RKO (cell line): ENCODE results near the gene TEX29.

Experiments used
- DNase-seq: peaks from one replicate; pipeline ENCODE4 v3.0.0-alpha.2; 2016; ENCODE audit warnings: low spot score

TEX29 gene

DNA sequence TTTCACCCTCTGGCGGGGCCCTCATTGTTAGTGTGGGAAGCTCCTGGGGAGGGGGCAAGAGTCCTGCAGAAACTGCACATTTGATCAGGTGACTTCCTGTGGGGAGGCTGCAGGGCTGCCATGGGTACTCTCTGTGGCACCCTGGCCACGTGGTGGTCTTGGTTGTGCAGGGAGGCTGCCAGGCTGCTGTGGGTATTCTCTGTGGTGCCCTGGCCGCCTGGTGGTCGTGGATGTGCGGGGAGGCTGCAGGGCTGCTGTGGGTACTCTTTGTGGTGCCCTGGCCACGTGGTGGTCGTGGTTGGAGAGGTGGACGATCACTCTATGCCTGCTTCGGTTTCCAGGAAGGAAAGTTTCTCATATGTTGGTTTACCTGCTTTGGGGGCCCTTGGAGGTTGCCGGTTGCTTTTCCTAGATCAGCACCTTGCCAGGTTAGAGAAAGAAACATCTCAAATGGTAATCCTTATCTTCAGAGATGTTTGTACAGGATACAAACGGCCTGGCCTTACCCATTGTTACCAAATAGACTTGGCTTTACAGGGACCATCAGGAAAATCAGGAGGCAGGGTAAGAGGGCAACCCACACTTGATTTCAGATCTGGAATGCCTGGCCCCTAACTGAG, 22.9 kb downstream of the TEX29 start:
- DNase-seq: no peak

DNA sequence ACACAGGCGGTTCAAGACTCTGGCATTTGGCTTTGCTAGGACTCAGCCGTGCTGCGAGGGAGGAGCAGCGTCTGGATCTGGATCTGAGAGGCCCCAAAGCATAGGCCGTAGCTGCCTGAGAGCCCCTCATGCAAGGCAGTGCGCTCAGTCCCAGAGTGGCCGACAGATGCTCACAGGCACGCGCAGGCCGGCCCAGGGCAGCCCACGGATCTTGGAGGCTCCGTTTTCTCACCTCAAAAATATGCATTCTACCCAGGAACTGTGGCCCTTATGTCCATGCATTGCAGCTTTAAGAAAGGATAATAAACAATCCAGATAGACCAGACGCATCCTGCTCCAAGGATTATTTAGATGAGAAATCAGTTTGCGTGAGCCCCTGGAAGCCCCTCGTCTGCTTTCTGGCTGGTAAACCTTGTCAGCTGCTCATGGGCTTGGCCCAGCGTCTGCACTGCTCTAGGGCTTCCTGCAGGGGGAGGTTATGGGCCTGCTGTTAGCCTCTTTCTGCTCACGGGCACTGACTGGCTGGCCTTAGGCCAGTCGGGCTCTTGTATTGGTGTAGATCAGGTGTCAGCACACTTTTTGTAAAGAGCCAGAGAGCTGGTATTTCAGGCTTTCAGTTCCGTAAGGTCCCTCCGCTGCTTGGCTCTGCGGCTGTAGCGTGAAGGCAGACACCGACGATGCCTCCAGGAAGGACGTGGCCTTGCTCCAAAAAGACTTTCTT, 24.2 kb downstream of the TEX29 start:
- no peak for DNase-seq

DNA sequence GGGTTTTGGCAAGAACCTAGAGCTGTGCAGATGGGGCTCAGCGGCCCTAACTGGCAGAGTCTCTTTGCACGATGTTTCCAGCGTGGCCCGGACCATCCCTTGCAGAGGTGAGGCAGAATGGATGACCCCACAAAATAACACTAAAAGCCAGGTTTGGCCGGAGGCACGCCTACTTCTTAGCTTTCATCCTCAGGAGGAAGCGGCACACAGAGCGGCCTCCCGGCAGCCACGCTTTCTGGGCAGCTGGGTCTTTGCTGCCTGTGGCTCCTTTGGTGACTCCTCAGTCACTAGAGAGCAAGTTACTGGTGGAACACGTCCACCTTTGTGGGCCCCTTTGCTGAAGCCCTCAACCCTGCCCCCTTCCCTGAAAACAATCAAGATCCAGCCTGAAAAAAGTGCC, 25.2 kb downstream of the TEX29 start:
- no peak for DNase-seq

DNA sequence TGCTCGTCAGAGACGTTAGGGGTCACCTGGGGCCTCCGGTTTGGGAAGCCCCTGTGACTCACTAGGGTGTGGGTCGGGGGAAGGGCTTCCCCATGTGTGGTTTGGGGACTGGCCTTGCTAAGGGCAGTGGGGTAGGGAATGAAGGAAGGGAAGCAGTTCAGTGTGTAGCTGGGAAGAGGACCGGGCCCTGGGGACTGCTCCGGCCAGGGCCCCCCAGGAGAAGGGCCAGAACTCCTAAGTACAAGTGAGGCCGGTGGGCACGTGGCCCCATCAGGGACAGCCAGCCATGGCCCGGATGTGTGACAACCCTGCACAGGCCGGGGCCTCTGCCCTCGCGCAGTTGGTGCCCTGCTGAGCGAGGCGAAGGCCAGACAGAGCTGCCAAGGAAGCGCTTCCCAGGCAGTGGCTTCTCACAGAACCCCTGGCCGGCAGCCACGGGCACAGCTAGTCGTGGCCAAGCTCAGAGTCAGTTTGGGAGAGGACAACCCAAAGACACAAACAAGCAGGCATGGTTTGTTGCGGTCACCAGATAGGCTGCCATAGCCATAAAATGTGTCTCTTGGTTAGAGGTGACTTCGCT, 25.7 kb downstream of the TEX29 start:
- no peak for DNase-seq

DNA sequence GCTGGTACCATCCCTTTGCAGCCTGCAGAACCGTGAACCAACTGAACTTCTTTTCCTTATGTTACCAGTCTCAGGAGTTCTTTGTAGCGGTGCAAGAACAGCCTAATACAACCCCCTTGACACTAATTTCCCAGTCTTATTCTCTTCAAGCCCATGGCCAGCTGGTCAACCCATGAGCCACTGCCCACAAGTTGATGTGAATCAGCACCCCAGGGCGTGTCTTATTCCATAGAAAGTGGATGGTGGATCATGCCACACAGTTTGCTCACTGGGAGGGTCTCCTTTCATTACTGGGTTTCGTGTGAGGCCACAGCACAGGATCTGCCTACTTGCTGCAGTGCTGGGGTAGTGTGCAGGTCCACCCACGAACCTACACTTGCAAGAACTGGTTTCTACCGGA, 27.0 kb downstream of the TEX29 start:
- DNase-seq: no peak

DNA sequence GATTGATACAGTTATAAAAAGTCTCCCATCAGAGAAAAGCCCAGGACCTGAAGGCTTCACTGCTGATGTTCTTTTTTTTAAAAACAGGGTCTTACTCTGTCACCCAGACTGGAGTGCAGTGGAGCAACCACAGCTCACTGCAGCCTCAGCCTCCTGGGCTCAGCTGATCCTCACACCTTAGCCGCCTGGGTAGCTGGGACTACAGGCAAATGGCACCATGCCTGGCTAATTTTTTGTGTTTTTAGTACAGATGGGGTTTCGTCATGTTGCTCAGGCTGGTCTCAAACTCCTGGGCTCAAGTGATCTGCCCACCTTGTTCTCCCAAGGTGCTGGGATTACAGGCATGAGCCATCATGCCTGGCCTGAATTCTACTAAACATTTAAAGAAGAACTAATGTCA, 33.1 kb downstream of the TEX29 start:
- DNase-seq: no peak

DNA sequence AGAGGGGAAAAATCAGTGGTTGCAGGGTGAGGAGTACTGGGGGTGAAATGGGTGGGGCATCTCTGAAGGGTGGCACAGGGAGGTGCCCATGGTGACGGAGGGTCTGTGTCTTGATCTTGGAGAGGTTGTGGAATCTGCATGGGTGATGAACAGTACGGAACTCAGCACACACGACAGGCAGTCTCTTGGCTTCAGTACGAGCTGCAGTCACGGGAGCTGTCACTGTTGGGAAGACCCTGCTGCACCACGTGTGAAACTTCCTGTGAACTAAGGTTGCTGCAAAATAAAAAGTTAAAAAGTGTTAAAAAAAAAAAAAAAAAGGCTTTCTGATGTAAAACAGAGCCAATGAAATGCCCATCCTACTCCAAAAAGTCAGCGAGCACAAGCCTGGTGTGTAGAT, 34.3 kb downstream of the TEX29 start:
- DNase-seq: no peak

DNA sequence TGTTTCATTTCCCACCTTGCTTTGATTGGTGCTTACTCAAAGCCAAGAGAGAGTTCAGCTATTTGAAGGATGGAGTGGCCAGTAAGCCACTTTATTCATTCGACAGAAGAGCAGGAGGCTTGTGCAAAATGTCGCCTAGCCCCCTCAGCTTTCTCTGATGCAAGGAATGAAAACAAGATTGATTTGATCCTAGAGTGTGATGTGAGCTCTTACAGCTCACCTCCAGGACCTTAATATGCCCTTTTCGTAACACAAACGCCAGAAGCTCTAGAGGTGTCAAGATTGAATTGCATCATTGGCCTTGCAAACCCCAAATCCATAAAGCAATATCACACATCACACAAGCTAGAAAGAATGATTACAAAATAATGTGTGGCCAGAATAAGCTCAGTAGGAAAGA, 36.4 kb downstream of the TEX29 start:
- DNase-seq: no peak

DNA sequence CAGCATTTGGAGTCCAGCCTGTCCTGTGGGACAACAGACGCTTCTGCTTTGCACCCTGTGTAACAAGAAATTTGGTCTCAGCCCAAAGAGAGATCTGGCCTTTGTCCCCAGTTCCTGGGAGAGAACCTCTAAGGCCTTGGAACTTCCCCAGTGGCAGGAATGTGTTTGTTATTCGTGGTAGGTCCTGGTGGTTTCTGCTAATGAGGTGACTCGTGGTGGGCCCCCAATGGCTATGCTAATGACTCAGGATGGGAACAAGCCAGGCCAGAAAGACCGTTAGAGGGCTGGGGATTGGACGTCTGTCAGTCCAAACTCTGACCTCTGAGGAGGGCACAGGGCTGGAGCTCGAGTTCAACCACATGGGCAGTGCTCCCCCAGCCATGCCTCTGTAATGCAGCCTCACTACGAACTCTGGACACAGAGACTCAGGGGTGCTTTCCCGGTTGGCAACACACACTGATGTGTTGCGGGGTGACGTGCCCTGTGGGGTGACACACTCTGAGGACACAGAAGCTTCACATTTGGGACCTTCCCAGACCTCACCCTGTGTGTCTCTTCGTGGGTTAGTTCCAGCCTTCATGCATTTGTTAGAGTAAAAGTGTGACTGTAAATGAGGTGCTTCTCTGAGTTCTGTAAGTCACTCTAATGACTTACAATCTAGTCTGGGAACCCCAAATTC, 38.9 kb downstream of the TEX29 start:
- peak; percentile 11 for DNase-seq

DNA sequence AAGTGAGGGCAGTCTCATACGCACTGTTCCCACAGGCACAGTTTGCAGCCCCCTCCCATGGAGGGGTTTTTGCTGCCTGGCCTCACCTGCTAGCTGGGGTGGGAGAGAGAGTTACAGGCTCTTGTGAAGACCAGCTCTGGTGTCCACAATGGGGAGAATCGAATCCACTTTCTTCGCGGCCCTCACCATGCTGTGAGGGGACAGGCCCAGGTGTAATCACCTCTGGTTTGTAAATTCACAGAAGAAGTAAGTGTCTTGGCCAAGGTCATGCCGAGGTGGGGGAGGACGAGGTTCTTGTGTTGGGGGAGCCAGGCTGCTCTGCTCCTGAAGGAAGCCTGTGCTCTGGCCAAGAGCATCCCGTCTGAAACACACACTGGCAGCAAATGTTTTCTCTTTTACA, 39.5 kb downstream of the TEX29 start:
- DNase-seq: no peak

DNA sequence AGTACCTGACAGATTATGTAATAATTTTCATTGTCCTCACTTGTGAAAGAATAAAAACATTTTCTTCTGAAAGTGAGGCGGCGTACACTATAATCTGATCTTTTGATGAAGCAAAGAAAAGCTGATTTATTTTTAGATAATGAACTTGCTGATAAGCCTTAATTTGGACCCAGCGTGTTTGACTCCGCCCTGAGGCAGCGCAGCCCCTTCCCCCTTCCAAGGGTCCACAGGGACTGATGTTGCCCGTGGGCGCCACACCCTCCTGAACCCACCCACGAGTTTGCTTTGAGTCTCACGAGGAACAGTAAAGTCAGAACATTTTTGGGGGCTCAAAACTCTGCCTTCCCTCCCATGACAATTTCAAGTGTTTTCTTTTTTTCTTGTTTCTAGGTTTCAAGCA, 40.0 kb downstream of the TEX29 start:
- DNase-seq: no peak

DNA sequence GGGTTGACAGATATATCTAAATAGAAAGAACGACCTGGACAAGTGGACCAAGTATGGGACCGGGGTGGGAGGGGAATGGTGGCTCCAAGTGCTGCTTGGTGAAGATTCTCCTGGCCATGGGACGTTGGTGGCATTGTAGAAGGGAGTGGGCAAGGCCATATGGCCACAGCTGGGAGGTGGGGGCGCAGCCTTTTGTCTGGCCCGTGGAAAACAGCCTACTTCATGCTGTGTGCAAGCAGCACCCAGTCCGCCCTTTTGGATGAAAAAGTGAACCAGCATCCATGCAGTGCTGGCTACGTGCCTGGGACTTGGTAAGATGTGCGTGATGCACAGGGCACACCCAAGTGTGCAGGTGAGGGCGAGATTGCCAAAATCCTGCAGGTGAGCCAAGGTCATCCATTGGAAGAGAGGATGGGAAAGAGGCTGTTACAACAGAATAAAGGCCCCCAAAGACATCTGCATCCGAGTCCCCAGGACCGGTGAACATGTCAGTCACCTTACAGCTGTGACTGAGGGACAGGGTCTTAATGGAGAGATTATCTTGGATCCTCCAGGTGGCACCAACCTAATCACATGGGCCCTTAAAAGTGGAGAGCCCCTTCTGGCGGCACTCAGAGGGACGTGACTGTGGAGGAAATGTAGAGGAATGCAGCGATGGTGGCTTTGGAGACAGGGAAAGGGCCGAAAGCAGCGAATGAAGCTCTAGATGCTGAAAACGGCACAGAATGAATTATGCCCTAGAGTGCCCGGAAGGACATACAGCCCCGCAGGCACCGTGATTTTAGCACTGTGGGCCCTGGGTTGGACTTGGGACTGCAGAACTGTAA, 40.8 kb downstream of the TEX29 start:
- no peak for DNase-seq

DNA sequence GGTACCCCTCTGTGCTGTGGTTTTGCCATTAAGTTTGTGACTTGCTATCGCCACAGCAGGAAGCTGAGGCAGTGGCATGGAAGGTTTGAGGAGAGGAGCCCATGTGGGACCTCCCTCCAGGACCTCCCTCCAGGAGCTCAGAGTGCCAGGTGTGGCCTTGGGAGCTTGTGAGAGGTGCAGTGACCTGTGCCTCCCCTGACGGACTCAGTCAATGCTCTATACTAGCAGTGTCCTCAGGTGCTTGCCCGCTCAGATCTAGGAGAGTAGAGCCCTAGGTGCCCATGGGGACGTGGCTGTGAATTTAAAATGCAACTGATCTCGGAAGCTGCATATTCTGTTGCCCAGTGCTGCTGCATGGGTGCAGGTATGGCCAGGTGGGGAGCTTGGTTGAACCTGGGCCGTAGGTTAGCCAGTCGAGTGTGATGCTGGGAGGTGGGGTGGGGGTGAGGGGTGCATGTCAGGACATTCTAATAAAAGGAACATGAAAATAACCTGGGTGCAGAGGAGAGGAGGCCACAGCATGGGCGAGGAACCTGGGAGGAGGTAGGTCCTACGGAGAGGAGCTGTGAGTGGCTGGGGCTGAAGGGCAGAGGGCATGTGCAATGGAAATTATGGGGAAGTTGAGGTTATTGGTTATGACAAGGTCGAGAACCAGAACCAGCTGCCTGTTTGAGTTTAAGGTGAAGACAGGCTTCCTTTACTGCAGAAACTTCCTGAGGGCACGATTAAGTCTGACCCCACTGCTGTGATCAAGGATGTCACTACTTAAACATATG, 41.6 kb downstream of the TEX29 start:
- DNase-seq: no peak

DNA sequence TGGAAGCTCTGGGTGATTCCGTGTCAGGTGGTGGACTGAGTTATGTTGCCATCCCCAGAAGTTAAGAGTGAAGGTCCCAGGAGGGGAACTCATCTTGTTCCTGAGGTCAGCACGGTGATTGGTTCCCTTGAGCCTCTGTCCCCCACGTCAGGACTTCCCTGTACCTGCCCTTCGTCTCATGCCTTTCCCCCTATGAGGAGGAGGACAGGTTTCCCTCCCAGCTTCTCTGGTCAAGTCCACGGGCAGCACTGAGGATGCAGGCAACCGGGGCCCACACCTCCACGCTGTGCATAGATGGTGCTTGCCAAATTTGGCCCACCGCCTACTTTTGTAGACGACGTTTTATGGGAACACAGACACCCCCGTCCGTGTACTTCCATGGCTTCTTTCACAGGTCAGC, 42.7 kb downstream of the TEX29 start:
- DNase-seq: no peak

DNA sequence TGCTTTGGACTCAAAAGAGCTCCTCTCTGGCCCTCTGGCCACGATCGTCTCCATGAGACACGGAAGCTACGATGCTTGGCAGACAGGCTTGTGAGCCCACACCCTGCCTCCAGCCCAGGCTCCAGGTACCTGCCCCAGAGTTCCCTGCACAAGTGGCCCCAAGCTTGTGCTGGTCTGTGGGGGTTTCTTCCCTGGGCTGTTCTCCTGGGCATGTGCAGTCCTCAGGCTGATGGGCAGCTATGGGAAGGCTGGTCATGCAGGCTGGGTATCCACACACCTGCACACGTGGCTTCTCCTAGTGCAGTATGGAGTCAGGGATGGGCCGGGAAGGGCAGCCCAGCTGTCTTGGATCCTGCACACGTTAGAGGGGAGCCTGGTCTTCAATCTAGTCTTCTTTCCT, 43.1 kb downstream of the TEX29 start:
- no peak for DNase-seq

DNA sequence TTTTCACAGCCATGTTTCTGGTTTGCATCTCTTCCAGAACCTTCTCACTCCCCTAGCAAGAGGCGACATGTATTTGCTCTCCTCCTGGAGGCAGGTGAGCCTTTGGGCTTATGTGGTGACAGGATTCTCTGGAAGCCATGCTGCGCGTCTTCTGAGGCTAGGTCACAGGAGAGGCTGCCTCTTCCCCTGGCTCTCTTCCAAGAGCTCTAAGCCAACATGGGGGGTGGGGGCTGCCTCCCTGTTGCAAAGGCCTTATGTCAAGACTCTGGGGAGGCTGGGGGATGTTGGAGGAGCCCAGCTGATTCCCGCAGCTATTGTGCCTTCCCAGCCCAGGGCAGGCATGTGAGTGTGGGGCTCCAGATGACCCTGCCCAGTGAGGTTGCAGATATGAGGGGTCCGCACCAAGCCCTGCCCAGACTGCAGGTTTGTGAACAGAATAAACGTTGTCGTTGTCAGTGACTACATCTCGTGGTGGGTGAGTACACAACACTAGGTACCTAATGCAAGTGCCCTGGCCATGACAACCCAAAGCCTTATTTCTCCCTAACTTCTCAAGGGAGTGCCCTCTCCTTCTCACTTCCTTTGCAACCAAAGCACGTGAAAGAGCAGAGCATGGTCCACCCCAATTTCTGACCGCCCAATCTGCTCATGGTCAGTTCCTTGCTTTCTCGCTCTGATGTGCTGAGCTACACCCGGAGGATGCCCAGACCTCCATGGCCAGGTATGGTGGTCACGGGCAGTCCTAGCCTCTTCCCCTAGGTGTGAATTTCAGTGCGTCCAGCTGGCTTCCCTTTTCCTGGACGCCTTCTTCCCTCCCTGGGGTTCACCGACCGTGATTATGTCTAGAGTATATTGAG, 44.9 kb downstream of the TEX29 start:
- no peak for DNase-seq

DNA sequence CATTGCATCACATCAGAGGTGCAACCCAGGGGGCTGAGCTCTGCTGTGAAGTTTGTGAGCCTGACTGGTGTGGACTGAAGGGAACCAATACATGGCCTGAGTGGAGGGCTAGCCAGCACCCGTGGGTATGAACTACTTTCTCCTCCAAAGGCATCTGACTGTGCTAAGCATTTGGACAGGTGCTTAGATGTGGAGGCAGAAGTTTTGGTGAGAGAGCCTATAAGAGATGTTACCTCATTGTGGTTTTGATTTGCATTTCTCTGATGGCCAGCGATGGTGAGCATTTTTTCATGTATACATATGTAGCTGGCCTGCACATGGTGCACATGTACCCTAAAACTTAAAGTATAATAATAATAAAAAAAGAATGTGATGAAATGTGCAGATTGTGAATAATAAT, 46.9 kb downstream of the TEX29 start:
- DNase-seq: no peak

DNA sequence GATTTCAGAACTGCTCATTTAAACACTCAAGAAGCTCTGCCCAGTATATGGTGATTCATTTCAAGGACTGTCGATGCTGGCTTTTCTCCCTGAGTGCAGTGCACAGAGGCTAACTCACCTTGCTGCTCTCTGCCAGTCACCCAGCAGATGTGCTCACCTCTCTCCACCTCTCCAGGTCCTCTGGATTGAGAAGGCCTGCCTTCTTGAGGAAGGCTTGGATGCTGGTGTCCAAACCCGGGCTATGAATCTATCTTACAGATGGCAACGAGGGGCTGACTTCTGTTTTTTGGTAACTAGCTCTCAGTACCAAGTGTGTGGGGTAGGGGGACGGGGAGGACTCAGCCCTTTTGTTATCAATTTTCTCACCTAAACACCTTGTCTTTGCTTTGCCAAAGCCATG, 47.6 kb downstream of the TEX29 start:
- DNase-seq: no peak

DNA sequence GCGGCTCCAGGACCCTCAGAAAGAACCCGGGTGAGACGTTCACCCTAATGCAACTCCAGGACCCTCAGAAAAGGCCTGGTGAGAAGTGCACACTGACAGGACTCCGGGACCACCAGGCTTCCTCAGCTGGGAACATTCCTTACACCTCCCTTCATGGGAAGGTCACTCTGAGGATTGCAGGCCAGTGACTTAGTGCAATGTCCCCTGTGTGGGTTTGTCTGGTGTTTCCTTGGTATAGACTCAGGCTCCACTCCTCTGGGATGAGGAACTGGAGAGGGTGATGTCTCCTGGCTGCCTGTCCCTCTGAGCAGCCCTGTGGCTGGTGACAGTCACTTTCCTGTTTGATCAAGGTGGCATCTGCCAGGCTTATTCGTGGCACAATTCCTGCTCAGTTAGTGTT, 49.7 kb downstream of the TEX29 start:
- no peak for DNase-seq
